K562 (cell line): ENCODE data around the gene DDIT3. TPM values are rescaled to one million over a fixed set of nuclear protein-coding genes. Genes with fewer than 3 reads are reported as not detected.
A peak's percentile ranks its signal among the peaks of the same experiment; 100 is the strongest.

Source experiments
- ATAC-seq: fragments of 200-7000 bp; cut with Tn5 transposase; 3 replicates; pipeline ENCODE4 v1.9.1; 2020; ENCODE audit warnings: moderate library complexity
- BruUV-seq: library from RNA; stranded (reverse); fragments of 400-500 nt; replicated peaks from 2 replicates; lab custom pipeline; 2021; lab: Mats Ljungman, UMichigan
- CTCF ChIA-PET: fragments of 300-600 bp; formaldehyde crosslinking; extraction: SDS; loops from one replicate; lab custom pipeline; 2021; ENCODE audit warnings: low intra/inter-chr PET ratio; lab: Yijun Ruan, JAX
- POLR2A ChIA-PET: fragments of 300-600, 350-650 bp; sonication (Branson Sonifier 250); formaldehyde crosslinking; extraction: SDS; loops from one replicate; lab custom pipeline; 2021; ENCODE audit warnings: antibody characterized with exemption, inconsistent platforms; lab: Yijun Ruan, JAX
- DNase-seq, 4 experiments: peaks; one replicate each; pipeline versions ENCODE4 v3.0.0 to v3.0.0-alpha.2; 2011 to 2018; ENCODE audit warnings: low spot score in 3 of 4, mixed read lengths in 3 of 4; ENCODE audit errors: extremely low read depth in 1 of 4
- FAIRE-seq: peaks from 2 replicates; lab custom pipeline; 2011; peaks lifted over from hg19 to GRCh38; lab: Jason Lieb, UNC
- H2AFZ ChIP-seq: 2 replicates; pipeline ENCODE4 v1.6.0; 2011; ENCODE audit warnings: low read depth, low read length, control low read depth, inconsistent platforms
- H3K27ac ChIP-seq: fragments of 200-600 bp; 3 replicates; pipeline ENCODE4 v1.8.0; 2011; ENCODE audit warnings: low read depth, mild to moderate bottlenecking, control low read depth, inconsistent platforms, low read length, moderate library complexity, mixed read lengths; ENCODE audit errors: extremely low read depth
- H3K27me3 ChIP-seq, 2 experiments: fragments of 300-600 bp in 1 of 2; 2 replicates in 1 of 2; 3 replicates in 1 of 2; pipeline versions ENCODE4 v1.6.0 to v1.8.0; 2011; ENCODE audit warnings: inconsistent platforms in 2 of 2, low read length in 2 of 2, mild to moderate bottlenecking in 1 of 2, mixed read lengths in 1 of 2, moderate library complexity in 1 of 2; ENCODE audit not compliant: control insufficient read depth in 2 of 2, insufficient read depth in 2 of 2
- H3K36me3 ChIP-seq: fragments of 300-600 bp; 3 replicates; pipeline ENCODE4 v1.8.0; 2011; ENCODE audit warnings: mild to moderate bottlenecking, low read length, inconsistent platforms; ENCODE audit not compliant: control insufficient read depth, insufficient read depth
- H3K4me1 ChIP-seq, 2 experiments: fragments of 200-600 bp in 1 of 2; replicated peaks in 1 of 2; 2 replicates in 1 of 2; 3 replicates in 1 of 2; pipeline versions ENCODE4 v1.5.1 to v1.8.0; 2011; ENCODE audit warnings: inconsistent platforms in 2 of 2, low read length in 2 of 2, mild to moderate bottlenecking in 1 of 2, mixed read lengths in 1 of 2, moderate library complexity in 1 of 2; ENCODE audit not compliant: control insufficient read depth in 2 of 2, insufficient read depth in 2 of 2
- H3K4me2 ChIP-seq: 2 replicates; pipeline ENCODE4 v1.6.1; 2011; ENCODE audit warnings: low read length, control low read depth, inconsistent platforms, mixed read lengths; ENCODE audit not compliant: insufficient read depth
- H3K4me3 ChIP-seq: fragments of 200-600 bp; sonication (generic), shearing (Covaris generic); 2 replicates; pipeline ENCODE4 v1.5.1; 2016; ENCODE audit warnings: control low read depth, inconsistent platforms
- H3K79me2 ChIP-seq: fragments of 200-600 bp; 3 replicates; pipeline ENCODE4 v1.8.0; 2011; ENCODE audit warnings: low read length, inconsistent platforms; ENCODE audit not compliant: control insufficient read depth, insufficient read depth
- H3K9ac ChIP-seq, 2 experiments: 2 replicates each; pipeline versions ENCODE4 v1.6.0 to v1.6.1; 2011; ENCODE audit warnings: low read depth in 2 of 2, low read length in 2 of 2, control low read depth in 1 of 2, inconsistent platforms in 1 of 2, mild to moderate bottlenecking in 1 of 2, mixed read lengths in 1 of 2; ENCODE audit not compliant: insufficient read depth in 1 of 2
- H3K9me1 ChIP-seq: one replicate; pipeline ENCODE4 v1.6.0; 2011; ENCODE audit warnings: inconsistent platforms, mild to moderate bottlenecking, low read length, moderate library complexity; ENCODE audit not compliant: control insufficient read depth, insufficient read depth
- H3K9me3 ChIP-seq: replicated peaks from 2 replicates; pipeline ENCODE4 v1.5.1; 2011; ENCODE audit warnings: low read depth, low read length, inconsistent platforms; ENCODE audit not compliant: control insufficient read depth, insufficient read depth
- H4K20me1 ChIP-seq: replicated peaks from 2 replicates; pipeline ENCODE4 v1.6.1; 2011; ENCODE audit warnings: low read length, inconsistent platforms, mixed read lengths; ENCODE audit not compliant: control insufficient read depth, insufficient read depth
- BCLAF1 ChIP-seq, 2 experiments: fragments of 450-650 bp in 1 of 2; IDR thresholded peaks; 2 replicates each; pipeline ENCODE4 v1.6.1; 2011 to 2017; ENCODE audit warnings: low read depth in 2 of 2, antibody characterized with exemption in 1 of 2, borderline replicate concordance in 1 of 2, low read length in 1 of 2, mild to moderate bottlenecking in 1 of 2, mixed read lengths in 1 of 2; ENCODE audit not compliant: control insufficient read depth in 1 of 2
- CEBPG ChIP-seq, 3 experiments: fragments of 200-800 bp in 1 of 3; sonication (Bioruptor generic) in 1 of 3; sonication (generic) in 1 of 3; formaldehyde crosslinking in 1 of 3; IDR thresholded peaks in 2 of 3; conservative IDR thresholded peaks in 1 of 3; 2 replicates each; pipeline versions ENCODE4 v1.6.1 to v1.8.0; 2016 to 2022; ENCODE audit warnings: missing compliant biosample characterization in 2 of 3, missing genetic modification characterization in 2 of 3, mild to moderate bottlenecking in 1 of 3, missing genetic modification reagents in 1 of 3
- CHD1 ChIP-seq: fragments of 200-600 bp; sonication (generic); IDR thresholded peaks from one replicate; pipeline ENCODE4 v1.6.1; 2012; ENCODE audit warnings: mild to moderate bottlenecking, moderate library complexity, low read length, inconsistent platforms
- HDAC3 ChIP-seq: fragments of 450-650 bp; IDR thresholded peaks from 2 replicates; pipeline ENCODE4 v1.6.1; 2018; ENCODE audit warnings: borderline replicate concordance, mild to moderate bottlenecking, moderate library complexity; ENCODE audit not compliant: partially characterized antibody
- KDM5B ChIP-seq: fragments of 200-600 bp; sonication (generic); IDR thresholded peaks from 2 replicates; pipeline ENCODE4 v1.6.1; 2012; ENCODE audit warnings: low read depth, mild to moderate bottlenecking, moderate library complexity, low read length, control low read depth, inconsistent platforms; ENCODE audit not compliant: insufficient replicate concordance
- PML ChIP-seq: IDR thresholded peaks from 2 replicates; pipeline ENCODE4 v1.6.1; 2012; ENCODE audit warnings: low read length, inconsistent platforms
- SPI1 ChIP-seq: IDR thresholded peaks from 2 replicates; pipeline ENCODE4 v1.6.1; 2011; ENCODE audit warnings: low read depth, low read length, control low read depth, borderline replicate concordance
- THRAP3 ChIP-seq: fragments of 450-650 bp; IDR thresholded peaks from 2 replicates; pipeline ENCODE4 v1.6.1; 2016; ENCODE audit warnings: mild to moderate bottlenecking, inconsistent platforms, borderline replicate concordance
- ZBTB7A ChIP-seq: IDR thresholded peaks from 2 replicates; pipeline ENCODE4 v1.6.1; 2011; ENCODE audit warnings: low read depth, mild to moderate bottlenecking, low read length, moderate library complexity, borderline replicate concordance; ENCODE audit not compliant: control insufficient read depth
- ZNF280A ChIP-seq: fragments of 450-650 bp; IDR thresholded peaks from 2 replicates; pipeline ENCODE4 v1.6.1; 2018; ENCODE audit warnings: mild to moderate bottlenecking, low read depth; ENCODE audit not compliant: partially characterized antibody
- ZNF699 ChIP-seq: fragments of 250-450 bp; sonication (Bioruptor Pico); IDR thresholded peaks from 2 replicates; pipeline ENCODE4 v1.8.0; 2021; ENCODE audit warnings: mild to moderate bottlenecking, moderate library complexity; ENCODE audit not compliant: insufficient replicate concordance
- ZNF830 ChIP-seq: fragments of 250-450 bp; sonication (Bioruptor Pico); IDR thresholded peaks from 2 replicates; pipeline ENCODE4 v1.5.0; 2021; ENCODE audit warnings: mild to moderate bottlenecking
- WGBS: fragments of 100-300 bp; shearing (Covaris generic); methylation state at CpG from one replicate; pipeline ENCODE4 v1.1.6; 2016; ENCODE audit warnings: low coverage, mixed read lengths; ENCODE audit not compliant: insufficient coverage; ENCODE audit errors: missing lambda C conversion rate; 5-methylcytosine and 5-hydroxymethylcytosine counted together
- in situ Hi-C: fragments of 300-500 bp; cut with MboI; formaldehyde crosslinking; loops from 4 replicates; pipeline ENCODE4 v1.15.0; 2018; ENCODE audit warnings: inconsistent platforms, mixed read lengths
- intact Hi-C: fragments of 100-400 bp; cut with micrococcal nuclease; formaldehyde crosslinking; loops from 2 replicates; pipeline ENCODE4 v1.14.2; 2022
- polyA plus RNA-seq, 8 experiments: library from polyadenylated mRNA; depleted of rRNA in 4 of 8; stranded (reverse) in 5 of 8; unstranded in 3 of 8; fragments of >200 nt; fragmentation: Nextera tagmentation in 2 of 8; fragmentation: Illumina TruSeq in 1 of 8; extraction: Ambion mirVana in 2 of 8; extraction: Trizol in 1 of 8; gene quantifications; 2 replicates each; pipeline versions ENCODE4 v1.2.1 to v1.2.3, GENCODE V29; 2011 to 2014; ENCODE audit warnings: inconsistent platforms in 1 of 8, missing spikeins in 1 of 8
- total RNA-seq, 7 experiments: library from RNA; depleted of rRNA in 6 of 7; stranded (reverse); fragments of >200 nt in 6 of 7; fragmentation: Illumina TruSeq in 2 of 7; extraction: Trizol in 2 of 7; gene quantifications; 2 replicates each; pipeline versions ENCODE4 v1.2.1 to v1.2.3, GENCODE V29; 2011 to 2021; ENCODE audit warnings: low replicate concordance in 1 of 7

DDIT3 gene
- total and polyA plus RNA-seq, 9 of the 15 experiments (the other 6 are each of a cell fraction or from before 2014, with no cell fraction given), result 59.1 to 272 (median 89.9) TPM

GRCh38 chr12:57518920-57519795 lies 1.2 kb downstream of the DDIT3 start:
- DNase-seq (peak in 1 of 4 experiments; percentile 42), ATAC-seq (peak; percentile 0; the same call in 1 of the 3 replicates), FAIRE-seq (no peak)
- Histone ChIP-seq H3K4me3 (peak overlapping the region; percentile 86), H3K4me2 (peak overlapping the region; percentile 99), H3K9me3 (no peaks in the 10 kb centered on the region), H3K79me2 (peaks cover 53% of the 10 kb centered on the region), H3K27me3 (no peaks in the 10 kb centered on the region), H2AFZ (no peak overlapping the region), H3K9ac (peak overlapping the region; percentile 94 to 100), H3K27ac (peak overlapping the region; percentile 99), H3K4me1 (peaks cover 23 to 37% of the 10 kb centered on the region in 2 experiments), H3K36me3 (peaks cover 63% of the 10 kb centered on the region), H3K9me1 (peaks cover 7% of the 10 kb centered on the region), H4K20me1 (peaks cover 52% of the 10 kb centered on the region)
- ChIA-PET POLR2A (interaction anchor here (0.7 to 10.1 kb wide), 34 partner anchors 9 to 794 kb away, joined by 3 to 184 read pairs (median 4); partner anchors contain the start of genes ARHGEF25, B4GALNT1, CDK4 and DCTN2), CTCF (no interaction called here)
- in situ Hi-C loops, result no loop called here
- no TSS peak for BruUV-seq
- intact Hi-C loops, result no loop called here
- 10% methylated on average over 7 of the region's 7 CpGs for WGBS
- TF ChIP-seq ZNF699 (CRISPR knock-in tag) (no peak), CEBPG (CRISPR knock-in tag; IDR thresholded peaks at IDR 0.05) (peak; percentile 84), CEBPG (tag; conservative IDR thresholded peaks at IDR 0.05 in 1 of 2, IDR thresholded peaks at IDR 0.05 in 1 of 2) (0 out of 4 replicates have a peak, but pooled peaks of 1 of the 2 experiments have one; percentile 16), ZNF280A (no peak), HDAC3 (peak; percentile 10), ZNF830 (no peak), THRAP3 (peak; percentile 57; the same call in 1 of the 2 replicates), PML (peak; percentile 50; the same call in 1 of the 2 replicates), BCLAF1 (IDR thresholded peaks at IDR 0.05; ENCODE audit: borderline replicate concordance in 1 of 2, control insufficient read depth in 1 of 2, low read depth in 2 of 2, low read length in 1 of 2) (no peak), KDM5B (peak; percentile 74), SPI1 (no peak), CHD1 (peak; percentile 59), ZBTB7A (no peak)
